ENCODE results near the gene JADE2.

Gene JADE2

DNA sequence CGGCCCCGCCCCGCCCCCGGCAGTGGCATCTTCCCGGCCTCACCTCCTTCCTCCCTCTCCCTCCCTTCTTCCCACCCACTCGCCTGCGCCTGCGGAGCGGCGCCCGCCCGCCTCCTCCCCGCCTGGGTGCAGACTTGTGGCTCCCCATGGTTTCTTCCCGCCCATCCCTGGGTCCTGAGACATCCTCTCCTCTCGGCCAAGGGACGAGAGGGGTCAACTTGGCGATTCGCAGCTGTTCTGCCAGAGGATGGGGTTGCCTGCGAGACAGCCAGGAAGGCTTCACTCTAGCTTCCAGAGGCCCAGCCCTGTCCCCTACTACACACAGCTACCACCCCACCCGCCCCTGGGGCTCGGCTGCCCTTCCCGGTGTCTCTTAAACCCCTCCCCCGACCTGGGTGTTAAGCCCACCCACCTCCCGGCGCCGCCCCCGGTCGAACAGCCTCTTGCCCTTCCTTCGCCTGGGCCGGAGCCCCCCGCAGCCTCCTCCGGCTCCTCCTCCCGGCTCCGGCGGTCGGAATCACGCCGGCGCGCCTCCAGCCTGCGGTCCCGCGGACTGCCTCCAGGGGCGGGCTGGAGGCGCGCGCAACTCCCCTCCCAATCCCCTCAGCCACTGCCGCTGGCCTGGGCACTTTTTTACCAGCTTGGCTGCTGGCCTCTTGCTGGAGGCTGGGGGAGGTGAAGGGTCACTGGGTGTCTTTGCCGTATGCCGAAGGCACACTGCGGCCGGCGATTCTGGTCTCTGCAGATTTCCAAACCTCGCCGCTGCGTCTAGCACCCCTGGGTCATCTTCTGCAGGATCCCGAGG lies 1.9 kb downstream of the JADE2 start:
- DNase-seq, result peak; percentile 86
- in situ Hi-C loops (cut with HindIII; ENCODE audit: low pct_ligation_motif_present, low pct_unique_long_range_greater_than_20kb, low sequenced_read_pairs), result no loop called here

GRCh38 chr5:134527961-134528424 lies 2.5 kb downstream of the JADE2 start:
- no peak for DNase-seq
- in situ Hi-C loops (cut with HindIII; ENCODE audit: low pct_ligation_motif_present, low pct_unique_long_range_greater_than_20kb, low sequenced_read_pairs), result no loop called here

GRCh38 chr5:134528556-134528955 lies 3.1 kb downstream of the JADE2 start:
- in situ Hi-C loops (cut with HindIII; ENCODE audit: low pct_ligation_motif_present, low pct_unique_long_range_greater_than_20kb, low sequenced_read_pairs), result no loop called here
- DNase-seq, result no peak

DNA sequence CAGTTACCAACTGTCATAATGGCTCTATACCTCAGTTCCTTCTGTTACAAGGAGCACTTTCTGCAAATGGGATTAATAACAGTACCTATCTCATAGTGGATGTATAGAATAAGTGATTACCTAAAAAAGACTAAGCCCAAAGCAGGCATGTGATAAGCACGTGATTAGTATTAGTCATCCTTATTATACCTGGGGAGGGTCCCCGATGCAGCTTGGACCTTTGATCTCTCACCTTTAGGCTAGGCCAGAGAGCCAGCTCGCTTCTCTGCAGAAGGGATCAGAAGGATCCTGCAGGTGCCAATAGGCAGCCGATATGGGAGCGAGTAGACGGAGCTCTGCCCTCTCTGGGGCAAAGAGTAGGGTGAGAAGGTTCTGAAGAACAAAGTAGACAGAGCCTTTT lies 4.0 kb downstream of the JADE2 start:
- in situ Hi-C loops (cut with HindIII; ENCODE audit: low pct_ligation_motif_present, low pct_unique_long_range_greater_than_20kb, low sequenced_read_pairs), result no loop called here
- DNase-seq, result no peak

DNA sequence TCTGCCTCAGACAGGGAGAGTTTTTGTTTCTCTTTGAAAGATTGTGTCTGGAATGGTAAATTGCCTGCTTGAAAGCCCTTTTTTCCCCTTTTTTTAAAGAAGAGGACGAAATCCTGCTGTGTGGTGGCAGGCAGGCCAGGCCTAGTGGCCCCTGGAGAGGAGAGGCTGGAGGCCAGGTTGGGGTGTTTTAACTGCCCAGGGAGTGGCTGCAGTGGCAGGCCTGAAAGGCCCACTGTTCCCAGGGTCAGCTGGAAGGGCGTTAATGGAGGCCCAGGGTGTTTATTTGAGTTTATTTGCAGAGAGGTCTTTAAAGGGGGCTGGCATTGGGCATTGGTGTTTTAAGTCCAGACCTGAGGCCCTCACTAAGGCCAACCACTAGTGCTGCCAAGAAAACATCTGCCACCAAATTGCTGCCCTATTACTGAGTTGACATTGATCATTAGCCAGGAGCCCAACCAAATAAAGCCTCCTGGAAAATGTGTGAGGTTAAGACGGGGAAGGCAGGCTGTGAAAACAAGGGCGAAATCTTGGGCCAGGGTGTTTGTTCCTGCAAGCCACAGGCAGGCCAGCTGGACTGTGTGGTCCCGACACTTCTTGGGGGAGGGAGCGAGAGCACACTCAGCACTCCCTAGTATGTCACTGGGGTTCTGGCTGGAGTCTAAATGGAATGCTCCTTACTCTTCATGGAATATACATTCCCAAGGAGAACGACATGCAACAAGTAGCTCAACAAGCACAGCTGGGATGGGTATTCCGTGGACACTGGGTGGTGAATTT lies 5.0 kb downstream of the JADE2 start:
- no peak for DNase-seq
- in situ Hi-C loops (cut with HindIII; ENCODE audit: low pct_ligation_motif_present, low pct_unique_long_range_greater_than_20kb, low sequenced_read_pairs), result no loop called here

DNA sequence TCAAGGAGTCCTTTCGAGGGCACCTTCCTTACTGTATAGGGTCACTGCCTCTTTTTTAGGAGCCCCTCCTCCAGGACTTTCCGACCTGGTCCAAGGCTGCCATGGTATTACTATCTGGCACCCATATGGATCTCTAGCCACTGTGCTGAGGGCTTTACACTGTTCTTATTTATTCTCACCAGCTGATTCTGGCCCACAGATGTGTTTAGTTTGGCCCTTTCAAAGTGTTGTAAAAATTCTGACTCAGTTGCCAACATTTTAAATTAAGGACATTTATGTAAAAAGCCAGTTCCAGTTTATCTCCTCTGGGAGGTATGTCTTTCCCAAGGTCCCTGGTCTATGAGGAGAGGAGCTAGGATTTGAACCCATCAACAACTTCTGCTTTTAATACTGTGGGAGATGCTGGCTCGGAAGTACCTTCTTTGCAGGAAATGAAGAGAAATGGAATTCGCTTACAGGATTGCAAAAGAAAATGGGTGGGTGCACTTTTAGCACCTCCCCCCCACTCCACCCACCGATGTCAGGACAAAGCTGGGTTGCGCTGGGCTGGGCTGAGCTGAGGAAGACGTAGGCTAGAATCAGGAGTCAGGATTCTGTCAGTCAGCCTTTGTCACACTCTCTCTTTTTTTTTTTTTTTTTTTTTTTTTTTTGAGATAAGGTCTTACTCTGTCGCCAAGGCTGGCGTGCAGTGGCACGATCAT lies 7.8 kb downstream of the JADE2 start:
- in situ Hi-C loops (cut with HindIII; ENCODE audit: low pct_ligation_motif_present, low pct_unique_long_range_greater_than_20kb, low sequenced_read_pairs), result no loop called here
- no peak for DNase-seq

- DNase-seq, result no peak
- in situ Hi-C loops (cut with HindIII; ENCODE audit: low pct_ligation_motif_present, low pct_unique_long_range_greater_than_20kb, low sequenced_read_pairs), result no loop called here
Measured at GRCh38 chr5:134534058-134534725, 8.7 kb downstream of the JADE2 start.

GRCh38 chr5:134534726-134535110 lies 9.2 kb downstream of the JADE2 start:
- no peak for DNase-seq
- in situ Hi-C loops (cut with HindIII; ENCODE audit: low pct_ligation_motif_present, low pct_unique_long_range_greater_than_20kb, low sequenced_read_pairs), result no loop called here

- in situ Hi-C loops (cut with HindIII; ENCODE audit: low pct_ligation_motif_present, low pct_unique_long_range_greater_than_20kb, low sequenced_read_pairs), result no loop called here
- DNase-seq, result no peak
Measured at GRCh38 chr5:134536876-134537275, 11.4 kb downstream of the JADE2 start.

DNA sequence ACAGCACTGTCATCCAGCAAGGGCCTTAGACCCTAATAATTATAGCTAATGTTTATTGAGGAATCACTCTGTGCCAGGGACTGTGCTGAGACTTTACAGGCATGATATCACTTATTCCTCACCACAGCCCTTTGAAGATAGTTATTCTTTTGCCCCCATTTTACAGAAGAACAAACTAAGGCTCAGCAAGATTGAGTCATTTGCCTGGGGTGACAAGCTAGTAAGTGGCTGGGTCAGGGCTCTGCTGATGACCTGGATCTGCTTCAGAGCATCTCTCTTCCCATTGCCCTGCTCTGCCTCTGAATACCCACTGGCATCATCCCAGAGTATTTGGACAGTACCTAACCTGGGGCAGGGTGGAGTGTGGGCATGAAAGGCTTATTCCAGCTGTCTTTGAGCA lies 11.8 kb downstream of the JADE2 start:
- in situ Hi-C loops (cut with HindIII; ENCODE audit: low pct_ligation_motif_present, low pct_unique_long_range_greater_than_20kb, low sequenced_read_pairs), result no loop called here

DNA sequence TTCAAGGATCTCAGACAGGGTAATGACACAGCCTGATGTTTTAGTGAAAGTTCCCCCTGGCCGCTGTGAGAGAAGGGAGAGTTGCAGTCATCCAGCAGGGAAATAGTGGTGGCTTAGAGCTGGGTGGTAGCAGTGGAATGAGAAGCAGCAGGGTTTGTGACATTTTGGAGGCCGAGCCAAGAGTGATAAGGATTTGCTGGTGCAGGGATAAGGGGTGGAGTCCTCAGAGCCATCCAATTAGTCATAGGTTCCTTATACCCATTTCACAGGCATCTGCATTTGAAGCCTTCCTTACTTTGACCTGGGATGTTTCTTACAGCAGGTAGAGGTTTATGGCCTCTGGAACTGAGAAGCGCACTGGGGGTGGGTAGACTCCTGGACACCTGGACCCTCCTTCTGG lies 12.8 kb downstream of the JADE2 start:
- no peak for DNase-seq
- in situ Hi-C loops (cut with HindIII; ENCODE audit: low pct_ligation_motif_present, low pct_unique_long_range_greater_than_20kb, low sequenced_read_pairs), result no loop called here

More for the DNA sequence above, 11.8 kb downstream of the JADE2 start:
- no peak for DNase-seq

GRCh38 chr5:134539732-134540131 lies 14.3 kb downstream of the JADE2 start:
- DNase-seq, result no peak

GRCh38 chr5:134540747-134541733 lies 15.6 kb downstream of the JADE2 start:
- no peak for DNase-seq
- in situ Hi-C loops (cut with HindIII; ENCODE audit: low pct_ligation_motif_present, low pct_unique_long_range_greater_than_20kb, low sequenced_read_pairs), result no loop called here

More at GRCh38 chr5:134539732-134540131, 14.3 kb downstream of the JADE2 start:
- in situ Hi-C loops (cut with HindIII; ENCODE audit: low pct_ligation_motif_present, low pct_unique_long_range_greater_than_20kb, low sequenced_read_pairs), result no loop called here

DNA sequence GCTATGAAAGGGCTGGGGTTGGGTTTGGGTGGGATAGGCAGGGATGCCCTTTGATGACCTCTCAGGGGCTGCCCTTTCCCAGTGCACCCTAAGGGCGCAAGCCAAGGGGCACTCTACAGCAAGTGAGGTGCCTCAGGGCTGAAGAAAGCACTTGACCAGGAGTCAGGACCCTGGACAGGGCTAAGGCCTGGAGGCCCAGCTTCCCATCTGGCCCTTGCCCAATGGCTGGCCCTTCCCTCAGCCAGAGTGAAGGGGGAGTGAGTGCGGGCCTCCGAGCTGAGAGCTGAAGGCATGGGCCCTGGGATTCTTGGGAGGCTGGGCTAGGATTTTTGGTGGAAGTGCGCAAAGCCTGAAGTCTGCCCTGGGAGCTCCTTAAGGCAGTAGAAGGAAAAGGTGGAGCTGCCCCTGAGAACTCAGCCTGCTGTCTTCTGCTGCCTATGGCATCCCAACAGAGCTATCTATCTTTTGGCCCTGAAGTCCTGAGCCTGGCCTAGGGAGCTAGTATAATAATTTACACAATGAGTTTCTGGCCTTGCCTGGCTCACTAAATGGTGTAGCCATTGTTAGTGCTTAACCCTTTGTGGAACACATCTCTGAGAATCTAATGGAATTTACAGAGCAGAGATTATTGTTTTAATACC lies 16.4 kb downstream of the JADE2 start:
- DNase-seq, result peak; percentile 43
- in situ Hi-C loops (cut with HindIII; ENCODE audit: low pct_ligation_motif_present, low pct_unique_long_range_greater_than_20kb, low sequenced_read_pairs), result no loop called here

GRCh38 chr5:134543820-134544614 lies 18.5 kb downstream of the JADE2 start:
- DNase-seq, result no peak
- in situ Hi-C loops (cut with HindIII; ENCODE audit: low pct_ligation_motif_present, low pct_unique_long_range_greater_than_20kb, low sequenced_read_pairs), result no loop called here

DNA sequence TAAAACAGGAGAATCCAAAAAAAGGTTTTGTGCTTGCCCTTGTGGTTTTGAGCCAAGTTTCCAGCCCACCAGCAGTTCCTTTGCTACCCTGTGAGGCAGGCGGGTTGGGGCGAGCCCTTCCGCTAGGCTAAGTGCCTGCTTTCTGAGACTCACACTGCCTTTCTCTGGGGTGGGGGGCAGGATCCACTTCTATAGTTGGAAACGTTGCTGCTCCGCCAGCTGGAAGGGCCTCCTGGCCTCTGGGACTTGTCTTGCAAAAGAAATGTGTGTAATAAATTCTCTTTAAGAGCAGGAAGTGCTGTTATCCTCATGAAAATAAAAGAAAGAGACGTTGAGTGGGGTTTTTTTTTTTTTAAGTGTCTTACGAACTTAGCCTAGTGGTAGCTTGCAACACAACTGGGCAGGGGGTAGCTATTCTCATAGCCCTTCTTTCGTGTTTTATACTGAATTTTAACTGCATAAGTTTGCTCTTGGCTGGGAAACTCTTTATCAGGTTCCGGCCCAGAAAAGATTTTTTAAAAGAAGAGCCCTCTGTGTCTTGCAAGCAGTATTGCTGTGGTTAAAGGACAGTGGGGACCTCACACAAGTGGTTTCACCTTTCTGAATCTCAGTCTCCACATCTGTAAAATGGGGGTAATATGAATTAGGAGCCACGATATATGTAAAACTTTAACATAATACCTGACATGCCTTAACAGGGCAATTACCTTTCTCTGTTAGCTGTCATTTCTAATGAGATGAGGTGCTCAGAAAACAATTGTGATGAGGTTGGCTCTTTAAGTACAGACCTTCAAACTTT lies 19.8 kb downstream of the JADE2 start:
- DNase-seq, result no peak

More for the DNA sequence above, 19.8 kb downstream of the JADE2 start:
- in situ Hi-C loops (cut with HindIII; ENCODE audit: low pct_ligation_motif_present, low pct_unique_long_range_greater_than_20kb, low sequenced_read_pairs), result no loop called here
